GM12878 (cell line): Measurements from ENCODE around the gene FANCE. TPM values are rescaled to one million over a fixed set of nuclear protein-coding genes. Genes with fewer than 3 reads are reported as not detected.

Experiments used
- ATAC-seq: fragments of 200-7000 bp; cut with Tn5 transposase; 3 replicates; pipeline ENCODE4 v1.9.1; 2020; ENCODE audit warnings: mild to moderate bottlenecking, moderate library complexity
- BruUV-seq: library from RNA; stranded (reverse); fragments of 400-500 nt; replicated peaks from 2 replicates; lab custom pipeline; 2021; lab: Mats Ljungman, UMichigan
- CTCF ChIA-PET: fragments of 300-600 bp; sonication (Branson Sonifier 250); formaldehyde crosslinking; extraction: SDS; loops from one replicate; lab custom pipeline; 2021; ENCODE audit warnings: inconsistent platforms; lab: Yijun Ruan, JAX
- POLR2A ChIA-PET: fragments of 350-600 bp; formaldehyde crosslinking; extraction: SDS; loops from one replicate; lab custom pipeline; 2021; ENCODE audit warnings: inconsistent platforms; lab: Charles Lee
- RAD21 ChIA-PET: fragments of 300-600 bp; sonication (Branson Sonifier 250); formaldehyde crosslinking; loops from one replicate; lab custom pipeline; 2023; ENCODE audit warnings: antibody characterized with exemption; ENCODE audit not compliant: unreplicated experiment; lab: Charles Lee
- SMC1A ChIA-PET: fragments of 300-600 bp; sonication (Branson Sonifier 250); formaldehyde crosslinking; loops from one replicate; lab custom pipeline; 2023; ENCODE audit not compliant: unreplicated experiment, uncharacterized antibody; lab: Charles Lee
- DNase-seq: peaks from one replicate; pipeline ENCODE4 v3.0.0-alpha.2; 2011; ENCODE audit warnings: low read depth, low spot score
- FAIRE-seq: peaks from 3 replicates; lab custom pipeline; 2011; peaks lifted over from hg19 to GRCh38; lab: Jason Lieb, UNC
- H2AFZ ChIP-seq: 2 replicates; pipeline ENCODE4 v1.6.0; 2011; ENCODE audit warnings: low read depth, low read length, control low read depth; ENCODE audit not compliant: control insufficient read depth
- H3K27ac ChIP-seq: 2 replicates; pipeline ENCODE4 v1.5.1; 2011; ENCODE audit warnings: control low read depth; ENCODE audit not compliant: control insufficient read depth, insufficient read depth
- H3K27me3 ChIP-seq, 2 experiments: replicated peaks in 1 of 2; 2 replicates each; pipeline versions ENCODE4 v1.6.0 to v1.6.1; 2011; ENCODE audit warnings: low read length in 1 of 2; ENCODE audit not compliant: control insufficient read depth in 2 of 2, insufficient read depth in 2 of 2
- H3K36me3 ChIP-seq, 2 experiments: 2 replicates each; pipeline ENCODE4 v1.5.1; 2011; ENCODE audit warnings: low read length in 1 of 2; ENCODE audit not compliant: control insufficient read depth in 2 of 2, insufficient read depth in 2 of 2
- H3K4me1 ChIP-seq: 2 replicates; pipeline ENCODE4 v1.6.1; 2011; ENCODE audit warnings: mild to moderate bottlenecking, low read length, moderate library complexity, mixed read lengths; ENCODE audit not compliant: control insufficient read depth, insufficient read depth
- H3K4me2 ChIP-seq: 2 replicates; pipeline ENCODE4 v1.6.0; 2011; ENCODE audit warnings: control low read depth; ENCODE audit not compliant: control insufficient read depth, insufficient read depth
- H3K4me3 ChIP-seq: fragments of 200-600 bp; sonication (generic); 2 replicates; pipeline ENCODE4 v1.5.1; 2016
- H3K79me2 ChIP-seq: 2 replicates; pipeline ENCODE4 v1.6.0; 2011; ENCODE audit warnings: low read length; ENCODE audit not compliant: control insufficient read depth, insufficient read depth
- H3K9ac ChIP-seq: 2 replicates; pipeline ENCODE4 v1.8.0; 2011; ENCODE audit warnings: low read length, control low read depth, mixed read lengths; ENCODE audit not compliant: control insufficient read depth, insufficient read depth
- H3K9me3 ChIP-seq: replicated peaks from 3 replicates; pipeline ENCODE4 v1.5.1; 2011; ENCODE audit warnings: mild to moderate bottlenecking, low read length; ENCODE audit not compliant: control insufficient read depth, insufficient read depth
- H4K20me1 ChIP-seq: 2 replicates; pipeline ENCODE4 v1.6.0; 2011; ENCODE audit not compliant: control insufficient read depth, insufficient read depth
- BCL11A ChIP-seq: IDR thresholded peaks from 2 replicates; pipeline ENCODE4 v1.6.1; 2011; ENCODE audit warnings: low read depth, low read length
- CHD1 ChIP-seq: IDR thresholded peaks from 2 replicates; pipeline ENCODE4 v1.6.1; 2012; ENCODE audit warnings: low read depth, low read length, improper control_type of control experiment
- E2F8 ChIP-seq: fragments of 450-650 bp; IDR thresholded peaks from 2 replicates; pipeline ENCODE4 v1.6.1; 2018; ENCODE audit warnings: mild to moderate bottlenecking, low read depth, moderate library complexity; ENCODE audit not compliant: partially characterized antibody
- ESRRA ChIP-seq: IDR thresholded peaks from 2 replicates; pipeline ENCODE4 v1.6.1; 2012; ENCODE audit warnings: mild to moderate bottlenecking, low read length, improper control_type of control experiment
- EZH2 ChIP-seq: IDR thresholded peaks from 2 replicates; pipeline ENCODE4 v1.6.1; 2012; ENCODE audit warnings: low read depth, mild to moderate bottlenecking, control low read depth, inconsistent platforms, low read length, borderline replicate concordance; ENCODE audit not compliant: control insufficient read depth
- FOXK2 ChIP-seq: fragments of 450-650 bp; IDR thresholded peaks from 2 replicates; pipeline ENCODE4 v1.6.1; 2017; ENCODE audit warnings: mild to moderate bottlenecking, moderate library complexity
- JUNB ChIP-seq: IDR thresholded peaks from 2 replicates; pipeline ENCODE4 v1.6.1; 2016; ENCODE audit warnings: antibody characterized with exemption, mild to moderate bottlenecking
- JUND ChIP-seq: IDR thresholded peaks from 2 replicates; pipeline ENCODE4 v1.6.1; 2012; ENCODE audit warnings: low read depth, mild to moderate bottlenecking, low read length, improper control_type of control experiment, moderate library complexity
- RB1 ChIP-seq: fragments of 450-650 bp; formaldehyde crosslinking; IDR thresholded peaks from 2 replicates; pipeline ENCODE4 v1.6.1; 2017; ENCODE audit warnings: mild to moderate bottlenecking, borderline replicate concordance
- RELA ChIP-seq: fragments of 450-650 bp; IDR thresholded peaks from 2 replicates; pipeline ENCODE4 v1.8.0; 2014; ENCODE audit warnings: borderline replicate concordance; ENCODE audit not compliant: partially characterized antibody
- RUNX3 ChIP-seq: IDR thresholded peaks from 2 replicates; pipeline ENCODE4 v1.6.1; 2012; ENCODE audit warnings: low read length, inconsistent platforms
- SMARCA5 ChIP-seq: fragments of 450-650 bp; IDR thresholded peaks from 2 replicates; pipeline ENCODE4 v1.6.1; 2017; ENCODE audit warnings: mild to moderate bottlenecking
- SMC3 ChIP-seq: IDR thresholded peaks from 2 replicates; pipeline ENCODE4 v1.6.1; 2011; ENCODE audit warnings: low read length, improper control_type of control experiment, borderline replicate concordance
- STAT3 ChIP-seq: IDR thresholded peaks from 2 replicates; pipeline ENCODE4 v1.6.1; 2011; ENCODE audit warnings: low read depth, low read length, improper control_type of control experiment
- TCF12 ChIP-seq: IDR thresholded peaks from 2 replicates; pipeline ENCODE4 v1.6.1; 2011; ENCODE audit warnings: low read depth, mild to moderate bottlenecking, low read length
- ZBED1 ChIP-seq: IDR thresholded peaks from 2 replicates; pipeline ENCODE4 v1.6.1; 2016; ENCODE audit warnings: borderline replicate concordance
- ZNF384 ChIP-seq: IDR thresholded peaks from 2 replicates; pipeline ENCODE4 v1.6.1; 2012; ENCODE audit warnings: low read depth, mild to moderate bottlenecking, low read length, improper control_type of control experiment, borderline replicate concordance
- WGBS: methylation state at CpG from one replicate; pipeline ENCODE4 v1.1.6; 2016; ENCODE audit warnings: low lambda C conversion rate; ENCODE audit not compliant: insufficient replicate concordance, insufficient coverage; ENCODE audit errors: missing lambda C conversion rate; 5-methylcytosine and 5-hydroxymethylcytosine counted together
- in situ Hi-C: fragments of 300-500 bp; cut with MboI; formaldehyde crosslinking; loops from 9 replicates; pipeline ENCODE4 v1.14.3; 2018; ENCODE audit warnings: mixed read lengths
- intact Hi-C: fragments of 100-400 bp; cut with micrococcal nuclease; formaldehyde crosslinking; loops from one replicate; pipeline ENCODE4 v1.14.2; 2022; ENCODE audit not compliant: unreplicated experiment
- polyA plus RNA-seq, 11 experiments: library from polyadenylated mRNA; depleted of rRNA in 4 of 11; unstranded in 6 of 11; stranded (reverse) in 5 of 11; fragments of >200 nt; fragmentation: Nextera tagmentation in 4 of 11; fragmentation: Illumina TruSeq in 1 of 11; extraction: Ambion mirVana in 4 of 11; extraction: Trizol in 1 of 11; gene quantifications; 1 replicate in 1 of 11; 2 replicates in 10 of 11; pipeline versions ENCODE4 v1.2.1 to v1.2.3, GENCODE V29; 2011 to 2016; ENCODE audit warnings: inconsistent platforms in 2 of 11, missing spikeins in 2 of 11, low read depth in 1 of 11
- total RNA-seq, 4 experiments: library from RNA; depleted of rRNA in 3 of 4; stranded (reverse); fragments of >200 nt in 3 of 4; fragmentation: Illumina TruSeq in 1 of 4; extraction: Trizol in 1 of 4; gene quantifications; 2 replicates each; pipeline versions ENCODE4 v1.2.1 to v1.2.3, GENCODE V29; 2013 to 2021

FANCE gene
- total and polyA plus RNA-seq, 10 of the 15 experiments (the other 5 are each of a cell fraction or from before 2014, with no cell fraction given): 3.0 to 13.3 (median 8.1) TPM

GRCh38 chr6:35506536-35506935 lies 54.4 kb downstream of the FANCE start:
- peaks cover 3 to 6% of the 10 kb centered on the region in 2 experiments; a peak in 1 of 4 replicates for H3K27me3 ChIP-seq
- BruUV-seq: no TSS peak
- in situ Hi-C loops (no loop called here), intact Hi-C loops (no loop called here)
- ChIA-PET POLR2A (no interaction called here), RAD21 (no interaction called here), SMC1A (no interaction called here), CTCF (interaction anchor here (0.7 kb wide), 1 partner anchor 231 kb away, joined by 3 read pairs; no protein-coding TSS in a partner anchor)
- H3K4me1 ChIP-seq: peaks cover 6% of the 10 kb centered on the region; the same call in 1 of the 2 replicates
- no peaks in the 10 kb centered on the region for H3K9me3 ChIP-seq
- no peak overlapping the region for H3K27ac ChIP-seq
- ATAC-seq (no peak), DNase-seq (no peak), FAIRE-seq (no peak)
- TF ChIP-seq RB1 (no peak), RUNX3 (no peak), RELA (no peak), EZH2 (no peak), SMARCA5 (no peak), JUNB (no peak), CHD1 (no peak), SMC3 (no peak), TCF12 (no peak), E2F8 (no peak), ESRRA (no peak), FOXK2 (no peak), BCL11A (no peak), JUND (no peak), ZNF384 (no peak), STAT3 (no peak), ZBED1 (no peak)
- no peaks in the 10 kb centered on the region for H3K36me3 ChIP-seq
- 45% methylated on average over 3 of the region's 3 CpGs for WGBS
- no peaks in the 10 kb centered on the region for H4K20me1 ChIP-seq
- H3K4me2 ChIP-seq: no peak overlapping the region
- H3K9ac ChIP-seq: no peak overlapping the region
- H2AFZ ChIP-seq: no peak overlapping the region
- no peaks in the 10 kb centered on the region for H3K79me2 ChIP-seq
- H3K4me3 ChIP-seq: no peak overlapping the region
